Measurements from ENCODE around the gene WFDC2. TPM values are rescaled to one million over a fixed set of nuclear protein-coding genes. Genes with fewer than 3 reads are reported as not detected.
"Not testable (repeated sequence)": the region's sequence is repeated elsewhere in the genome, so short reads cannot be mapped to it uniquely, and the experiment has no call there.

Gene WFDC2
- total RNA-seq, 4 donors from 2014 or later = 2.1 to 12.4 (median 7.9) TPM; not detected in 1

- no peak for DNase-seq
- peak overlapping the region in 3 of 4 donors; percentile 10 to 57 (median 11) for H3K27ac ChIP-seq
Measured at GRCh38 chr20:45470937-45471336, 1.4 kb downstream of the WFDC2 start.

GRCh38 chr20:45472286-45472685, 2.7 kb downstream of the WFDC2 start:
- not testable (repeated sequence) for H3K36me3 ChIP-seq, H3K27ac ChIP-seq, DNase-seq, H3K9me3 ChIP-seq, H3K4me3 ChIP-seq, H3K27me3 ChIP-seq
- H3K4me1 ChIP-seq = peaks cover 0 to 20% (median 12%) of the 10 kb centered on the region in 4 donors

More at GRCh38 chr20:45470937-45471336, 1.4 kb downstream of the WFDC2 start:
- peaks cover 0 to 20% (median 12%) of the 10 kb centered on the region in 4 donors for H3K4me1 ChIP-seq
- H3K27me3 ChIP-seq = no peaks in the 10 kb centered on the region
- no peaks in the 10 kb centered on the region for H3K9me3 ChIP-seq
- no peak for TF ChIP-seq POLR2A (IDR thresholded peaks at IDR 0.05)
- TF ChIP-seq, protein P1, sequence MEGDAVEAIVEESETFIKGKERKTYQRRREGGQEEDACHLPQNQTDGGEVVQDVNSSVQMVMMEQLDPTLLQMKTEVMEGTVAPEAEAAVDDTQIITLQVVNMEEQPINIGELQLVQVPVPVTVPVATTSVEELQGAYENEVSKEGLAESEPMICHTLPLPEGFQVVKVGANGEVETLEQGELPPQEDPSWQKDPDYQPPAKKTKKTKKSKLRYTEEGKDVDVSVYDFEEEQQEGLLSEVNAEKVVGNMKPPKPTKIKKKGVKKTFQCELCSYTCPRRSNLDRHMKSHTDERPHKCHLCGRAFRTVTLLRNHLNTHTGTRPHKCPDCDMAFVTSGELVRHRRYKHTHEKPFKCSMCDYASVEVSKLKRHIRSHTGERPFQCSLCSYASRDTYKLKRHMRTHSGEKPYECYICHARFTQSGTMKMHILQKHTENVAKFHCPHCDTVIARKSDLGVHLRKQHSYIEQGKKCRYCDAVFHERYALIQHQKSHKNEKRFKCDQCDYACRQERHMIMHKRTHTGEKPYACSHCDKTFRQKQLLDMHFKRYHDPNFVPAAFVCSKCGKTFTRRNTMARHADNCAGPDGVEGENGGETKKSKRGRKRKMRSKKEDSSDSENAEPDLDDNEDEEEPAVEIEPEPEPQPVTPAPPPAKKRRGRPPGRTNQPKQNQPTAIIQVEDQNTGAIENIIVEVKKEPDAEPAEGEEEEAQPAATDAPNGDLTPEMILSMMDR (IDR thresholded peaks at IDR 0.05) = no peak
- H3K4me3 ChIP-seq = peak overlapping the region; percentile 27 to 58 (median 46)
- no peaks in the 10 kb centered on the region for H3K36me3 ChIP-seq

- not testable (repeated sequence) for H3K4me3 ChIP-seq, H3K27me3 ChIP-seq, H3K27ac ChIP-seq, H3K36me3 ChIP-seq, DNase-seq, H3K4me1 ChIP-seq, H3K9me3 ChIP-seq
Measured at GRCh38 chr20:45477530-45478148, 8.1 kb downstream of the WFDC2 start.

DNA sequence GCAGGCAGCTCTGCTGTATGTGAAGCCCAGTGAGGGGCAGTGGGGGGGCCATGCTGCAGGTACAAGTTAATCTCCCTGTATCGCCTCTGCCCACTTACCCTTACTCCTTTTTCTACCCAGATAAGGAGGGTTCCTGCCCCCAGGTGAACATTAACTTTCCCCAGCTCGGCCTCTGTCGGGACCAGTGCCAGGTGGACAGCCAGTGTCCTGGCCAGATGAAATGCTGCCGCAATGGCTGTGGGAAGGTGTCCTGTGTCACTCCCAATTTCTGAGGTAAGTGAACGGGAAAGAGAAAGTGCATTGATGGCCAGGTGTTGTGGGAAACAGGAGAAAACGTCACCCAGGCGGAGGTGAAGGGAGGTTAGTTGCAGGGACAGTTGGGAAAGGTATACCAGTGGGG, 10.3 kb downstream of the WFDC2 start:
- no peak for DNase-seq
- H3K4me3 ChIP-seq = no peak overlapping the region
- H3K4me1 ChIP-seq = no peaks in the 10 kb centered on the region
- H3K27me3 ChIP-seq = no peaks in the 10 kb centered on the region
- peaks cover 0 to 4% (median 0%) of the 10 kb centered on the region in 4 donors for H3K9me3 ChIP-seq
- H3K36me3 ChIP-seq = no peaks in the 10 kb centered on the region
- H3K27ac ChIP-seq = no peak overlapping the region
- TF ChIP-seq, protein P1 (IDR thresholded peaks at IDR 0.05) = no peak
- no peak for TF ChIP-seq POLR2A (IDR thresholded peaks at IDR 0.05)

DNA sequence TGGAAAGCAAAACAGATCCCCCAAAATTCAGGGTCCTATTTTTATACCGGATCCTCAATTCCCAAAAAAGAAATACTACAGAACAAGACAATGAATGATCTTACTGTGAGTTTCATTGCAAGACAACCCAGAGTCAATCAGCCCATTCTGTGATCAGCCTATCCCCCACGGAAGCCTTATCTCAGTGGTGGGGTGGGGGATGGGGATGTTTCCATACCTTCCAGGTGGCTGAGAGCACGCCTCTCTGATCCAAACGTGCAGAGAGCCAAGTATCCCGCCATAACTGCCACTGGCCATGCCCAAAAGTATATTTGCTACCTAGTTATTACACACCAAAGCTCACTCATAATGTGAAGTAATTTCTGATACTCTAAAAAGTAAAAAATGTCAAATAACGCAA, 15.1 kb downstream of the WFDC2 start:
- no peak overlapping the region for H3K4me3 ChIP-seq
- no peaks in the 10 kb centered on the region for H3K36me3 ChIP-seq
- H3K9me3 ChIP-seq = no peaks in the 10 kb centered on the region
- TF ChIP-seq POLR2A (IDR thresholded peaks at IDR 0.05) = no peak
- TF ChIP-seq, protein P1 (IDR thresholded peaks at IDR 0.05) = no peak
- H3K27ac ChIP-seq = no peak overlapping the region
- no peak for DNase-seq
- H3K27me3 ChIP-seq = no peaks in the 10 kb centered on the region
- H3K4me1 ChIP-seq = no peaks in the 10 kb centered on the region

DNA sequence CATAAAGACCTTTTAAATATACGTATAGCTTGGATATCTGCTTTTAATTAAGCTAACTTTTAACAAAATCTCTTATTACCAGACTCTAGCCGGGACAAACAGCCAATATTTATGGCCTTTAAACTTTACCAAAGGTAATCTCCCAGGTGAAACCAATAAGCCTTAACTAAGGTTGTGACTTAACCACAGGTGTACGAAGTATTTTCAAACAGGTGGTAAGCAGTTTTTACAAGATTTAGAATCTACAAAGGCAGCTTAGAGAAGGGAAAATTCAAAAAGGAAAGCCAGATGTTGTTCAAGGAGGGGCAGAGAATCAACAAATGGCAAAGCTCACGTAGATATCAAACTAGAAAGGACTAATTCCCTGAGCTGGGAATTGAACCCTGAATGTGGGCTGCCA, 15.8 kb downstream of the WFDC2 start:
- H3K4me1 ChIP-seq = no peaks in the 10 kb centered on the region
- DNase-seq = no peak
- no peak overlapping the region for H3K27ac ChIP-seq
- no peaks in the 10 kb centered on the region for H3K27me3 ChIP-seq
- H3K4me3 ChIP-seq = no peak overlapping the region
- TF ChIP-seq, protein P1 (IDR thresholded peaks at IDR 0.05) = no peak
- TF ChIP-seq POLR2A (IDR thresholded peaks at IDR 0.05) = no peak
- H3K9me3 ChIP-seq = no peaks in the 10 kb centered on the region
- no peaks in the 10 kb centered on the region for H3K36me3 ChIP-seq

DNA sequence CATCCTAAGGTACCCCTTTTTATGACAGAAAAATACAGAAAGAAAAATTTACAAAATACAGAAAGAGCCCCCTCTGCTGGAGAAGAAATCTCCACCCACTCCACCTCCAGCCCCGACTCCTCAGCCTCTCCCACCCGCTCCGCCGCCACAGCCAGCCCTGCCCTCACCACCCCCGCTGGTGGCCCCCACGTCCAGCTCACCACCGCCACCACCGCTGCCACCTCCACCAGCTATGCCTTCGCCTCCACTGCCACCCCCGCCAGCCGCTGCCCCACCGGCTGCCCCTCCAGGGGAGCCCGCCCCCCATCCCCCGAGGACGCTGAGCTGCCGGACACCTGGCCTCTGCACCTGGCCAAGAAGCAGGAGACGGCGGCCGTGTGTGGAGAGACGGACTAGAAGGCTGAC, 17.7 kb downstream of the WFDC2 start:
- no peaks in the 10 kb centered on the region for H3K36me3 ChIP-seq
- DNase-seq = no peak
- no peak overlapping the region for H3K27ac ChIP-seq
- no peaks in the 10 kb centered on the region for H3K4me1 ChIP-seq
- no peaks in the 10 kb centered on the region for H3K27me3 ChIP-seq
- no peaks in the 10 kb centered on the region for H3K9me3 ChIP-seq
- TF ChIP-seq, protein P1 (IDR thresholded peaks at IDR 0.05) = peak in 1 of 6 experiments; percentile 10
- no peak for TF ChIP-seq POLR2A (IDR thresholded peaks at IDR 0.05)
- no peak overlapping the region for H3K4me3 ChIP-seq

All from Peyer's patch (tissue), 4 donors.